ENCODE measurements around the gene PTPRN2. TPM values are rescaled to one million over a fixed set of nuclear protein-coding genes. Genes with fewer than 3 reads are reported as not detected.
"Not testable (repeated sequence)": the region's sequence is repeated elsewhere in the genome, so short reads cannot be mapped to it uniquely, and the experiment has no call there.

PTPRN2 gene
- 10 to 100 TPM in 1 of 4 donors, 1 to 10 TPM in 3; 7.3 to 11.4 (median 8.0) TPM for polyA plus RNA-seq (ENCODE audit: insufficient read length in 4 of 4)

GRCh38 chr7:158587162-158588084 is at the start of gene PTPRN2:
TSS of gene PTPRN2 (minus strand) at chr7:158587823.
- peak in 3 of 4 donors; percentile 16 to 39 (median 20) for DNase-seq (ENCODE audit: low read depth in 4 of 4, low spot score in 2 of 4)

GRCh38 chr7:158633055-158633956 is 45.7 kb upstream of the PTPRN2 start:
- no peak for DNase-seq (ENCODE audit: low read depth in 4 of 4, low spot score in 2 of 4)

- no peak for DNase-seq (ENCODE audit: low read depth in 4 of 4, low spot score in 2 of 4)
Measured at GRCh38 chr7:158631574-158632195, 44.1 kb upstream of the PTPRN2 start.

GRCh38 chr7:158626289-158626688 is 38.7 kb upstream of the PTPRN2 start:
- DNase-seq (ENCODE audit: low read depth in 4 of 4, low spot score in 2 of 4) = not testable (repeated sequence)

DNA sequence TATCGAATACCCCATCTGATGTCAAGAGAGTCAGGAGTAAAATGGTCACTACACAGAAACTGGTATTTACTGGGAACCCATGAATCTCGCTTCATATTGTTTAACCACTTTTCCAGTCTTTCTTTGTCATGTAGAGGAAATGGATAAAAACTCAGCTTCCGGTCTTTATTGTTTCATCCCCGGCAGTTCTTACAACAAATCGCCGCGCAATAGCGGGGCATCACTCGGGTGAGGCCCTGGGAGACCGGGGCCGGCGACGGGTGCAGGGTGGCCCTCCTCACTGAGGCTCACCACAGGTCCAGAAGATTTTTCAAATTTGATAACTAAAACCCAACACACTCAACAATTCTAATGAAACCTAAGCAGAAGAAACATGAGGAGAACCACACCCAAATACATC is 35.6 kb upstream of the PTPRN2 start:
- no peak for DNase-seq (ENCODE audit: low read depth in 4 of 4, low spot score in 2 of 4)

GRCh38 chr7:158620839-158621441 is 33.3 kb upstream of the PTPRN2 start:
- no peak for DNase-seq (ENCODE audit: low read depth in 4 of 4, low spot score in 2 of 4)

GRCh38 chr7:158620418-158620817 is 32.8 kb upstream of the PTPRN2 start:
- no peak for DNase-seq (ENCODE audit: low read depth in 4 of 4, low spot score in 2 of 4)

- DNase-seq (ENCODE audit: low read depth in 4 of 4, low spot score in 2 of 4) = no peak
Measured at GRCh38 chr7:158618745-158619140, 31.1 kb upstream of the PTPRN2 start.

DNA sequence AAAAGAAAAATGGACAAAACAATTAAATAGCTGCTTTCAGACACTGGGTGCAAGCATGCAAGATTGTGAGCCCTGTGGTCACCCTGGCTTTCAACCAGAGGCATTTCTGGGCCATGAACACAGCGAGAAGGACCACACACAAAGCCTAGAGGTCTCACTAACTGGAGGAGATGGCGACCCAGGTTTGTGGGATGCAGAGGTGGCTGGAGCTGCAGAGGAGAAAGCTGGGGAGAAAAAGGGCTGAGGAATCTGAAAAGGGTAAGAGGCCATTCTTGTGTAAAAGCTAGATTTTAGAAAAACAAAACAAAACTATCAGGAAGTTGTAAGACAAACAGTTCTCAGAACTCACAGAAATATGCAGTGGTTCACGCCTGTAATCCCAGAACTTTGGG is 30.1 kb upstream of the PTPRN2 start:
- no peak for DNase-seq (ENCODE audit: low read depth in 4 of 4, low spot score in 2 of 4)

- DNase-seq (ENCODE audit: low read depth in 4 of 4, low spot score in 2 of 4) = peak; percentile 13 to 69 (median 60)
Measured at GRCh38 chr7:158616050-158616449, 28.4 kb upstream of the PTPRN2 start.

GRCh38 chr7:158614700-158615099 is 27.1 kb upstream of the PTPRN2 start:
- no peak for DNase-seq (ENCODE audit: low read depth in 4 of 4, low spot score in 2 of 4)

DNA sequence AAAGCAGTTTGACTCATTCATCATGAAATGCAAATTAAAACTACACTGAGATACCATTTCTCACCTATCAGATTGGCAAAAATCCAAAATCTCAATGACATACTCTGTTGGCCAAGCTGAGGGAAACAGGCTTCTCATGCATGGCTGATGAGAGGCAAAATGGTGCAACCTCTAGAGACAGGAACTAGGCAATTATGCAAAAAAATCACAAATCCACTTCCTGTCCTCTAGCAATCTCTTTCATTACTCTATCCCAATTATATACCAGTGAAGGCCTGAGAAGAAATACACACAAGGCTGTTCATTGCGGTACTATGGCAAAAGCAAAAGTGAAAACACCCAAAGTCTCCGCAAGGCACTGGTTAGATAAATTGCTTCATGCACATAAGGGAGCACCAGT is 25.9 kb upstream of the PTPRN2 start:
- no peak for DNase-seq (ENCODE audit: low read depth in 4 of 4, low spot score in 2 of 4)

DNA sequence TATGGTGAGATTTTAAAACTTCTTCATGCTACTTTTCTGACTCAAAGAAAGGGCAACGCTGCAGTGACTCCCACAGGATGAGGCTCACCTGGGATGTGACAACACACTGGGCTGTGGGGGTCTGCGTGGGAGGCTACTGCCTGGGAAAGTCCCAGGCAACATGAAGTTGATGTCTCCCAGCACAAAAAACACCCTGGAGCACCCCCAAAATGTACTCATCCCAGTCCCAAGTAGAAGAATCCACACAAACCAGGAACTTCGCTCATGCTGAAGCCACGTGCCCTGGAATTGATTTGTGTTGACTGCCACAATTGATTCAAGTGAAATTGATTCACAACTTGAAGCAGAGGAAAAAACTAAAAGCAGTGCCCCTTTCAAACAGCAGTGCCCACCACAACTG is 24.9 kb upstream of the PTPRN2 start:
- DNase-seq (ENCODE audit: low read depth in 4 of 4, low spot score in 2 of 4) = no peak

DNA sequence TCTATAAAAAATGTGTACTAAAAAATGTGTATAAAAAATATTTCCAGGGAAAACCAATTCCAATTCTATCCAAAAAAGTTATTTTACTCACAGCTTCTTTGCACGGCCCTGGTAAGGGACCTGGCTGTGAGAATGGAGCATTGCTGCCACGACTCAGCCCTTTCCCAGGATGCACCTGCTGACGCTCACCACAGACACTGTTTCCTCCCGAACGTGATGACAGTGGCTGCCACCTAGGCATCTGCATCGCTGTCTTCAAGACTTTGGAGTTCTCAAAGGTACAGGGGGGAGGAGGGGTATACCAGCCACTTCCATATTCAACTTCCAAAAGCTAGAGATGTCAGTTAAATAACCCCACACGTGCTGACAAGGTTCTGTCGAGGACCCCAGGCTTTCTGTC is 23.9 kb upstream of the PTPRN2 start:
- no peak for DNase-seq (ENCODE audit: low read depth in 4 of 4, low spot score in 2 of 4)

DNA sequence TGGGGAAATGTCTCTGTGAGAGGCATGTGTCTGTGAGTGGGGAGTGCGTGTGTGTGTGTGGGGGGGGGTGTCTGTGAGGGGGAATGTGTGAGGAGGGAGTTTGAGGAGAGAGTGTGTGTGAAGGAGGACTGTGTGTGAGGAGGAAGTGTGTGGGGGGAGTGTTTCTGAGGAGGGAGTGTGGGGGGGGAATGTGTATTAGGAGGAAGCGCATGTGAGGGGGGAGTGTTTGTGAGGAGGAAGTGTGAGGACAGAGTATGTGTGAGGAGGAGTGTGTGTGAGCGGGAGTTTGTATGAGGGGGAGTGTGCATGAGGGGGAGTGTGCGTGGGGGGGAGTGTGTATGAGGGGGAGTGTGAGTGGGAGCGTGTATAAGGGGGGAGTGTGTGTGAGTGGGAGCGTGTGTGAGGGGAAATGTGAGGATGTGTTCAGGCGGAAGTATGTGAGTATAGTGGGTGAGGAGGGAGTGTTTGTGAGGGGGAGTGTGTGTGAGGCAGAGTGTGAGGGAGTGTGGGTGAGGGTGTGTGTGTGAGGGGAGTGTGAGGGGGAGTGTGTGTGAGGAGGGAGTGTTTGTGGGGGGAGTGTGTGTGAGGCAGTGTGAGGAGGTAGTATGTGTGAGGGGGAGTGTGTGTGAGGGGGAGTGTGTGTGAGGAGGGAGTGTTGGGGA is 21.8 kb upstream of the PTPRN2 start:
- DNase-seq (ENCODE audit: low read depth in 4 of 4, low spot score in 2 of 4) = no peak

DNA sequence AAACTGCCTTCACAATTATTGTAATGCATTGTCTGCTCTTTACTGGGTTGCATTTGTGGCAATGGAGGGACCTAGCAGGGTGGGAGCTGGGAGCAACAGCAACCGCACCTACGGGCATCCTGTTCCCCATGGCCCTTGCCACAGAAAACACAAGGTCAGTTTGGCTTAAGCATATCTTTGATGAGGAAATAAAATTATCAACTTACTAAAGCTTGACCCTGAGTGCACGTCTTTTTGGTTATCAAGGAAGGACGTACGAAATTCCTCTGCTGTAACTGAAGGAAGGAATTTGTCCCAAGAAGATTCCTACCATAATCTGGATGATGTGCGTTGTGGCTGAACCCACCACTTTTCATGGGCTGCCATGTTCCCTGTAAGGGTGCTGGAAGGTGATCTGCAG is 19.9 kb upstream of the PTPRN2 start:
- DNase-seq (ENCODE audit: low read depth in 4 of 4, low spot score in 2 of 4) = no peak

GRCh38 chr7:158606671-158607424 is 19.2 kb upstream of the PTPRN2 start:
- no peak for DNase-seq (ENCODE audit: low read depth in 4 of 4, low spot score in 2 of 4)

- no peak for DNase-seq (ENCODE audit: low read depth in 4 of 4, low spot score in 2 of 4)
Measured at GRCh38 chr7:158606129-158606528, 18.5 kb upstream of the PTPRN2 start.

Data from left renal cortex interstitium (tissue), 4 donors.